Nephron (organoid): ENCODE data around the gene TDRD9.

Experiments used
- H3K27ac Mint-ChIP-seq, 3 experiments: 2 replicates each; pipeline ENCODE4 v1.8.0; 2020; ENCODE audit warnings: mixed read lengths in 3 of 3, mild to moderate bottlenecking in 2 of 3, moderate library complexity in 1 of 3
- H3K27me3 Mint-ChIP-seq: 2 replicates; pipeline ENCODE4 v1.8.0; 2021; ENCODE audit warnings: low read depth, mild to moderate bottlenecking, moderate library complexity, mixed read lengths
- H3K36me3 Mint-ChIP-seq: 2 replicates; pipeline ENCODE4 v1.8.0; 2020; ENCODE audit warnings: low read depth, mixed read lengths
- H3K4me1 Mint-ChIP-seq: 2 replicates; pipeline ENCODE4 v1.8.0; 2020; ENCODE audit warnings: mixed read lengths
- H3K4me3 Mint-ChIP-seq, 3 experiments: 2 replicates each; pipeline ENCODE4 v1.8.0; 2020; ENCODE audit warnings: mild to moderate bottlenecking in 3 of 3, mixed read lengths in 3 of 3, moderate library complexity in 2 of 3
- H3K9me3 Mint-ChIP-seq: 2 replicates; pipeline ENCODE4 v1.8.0; 2020; ENCODE audit warnings: mixed read lengths
- CTCF ChIP-seq, 3 experiments: fragments of 200-600 bp; sonication (generic); IDR thresholded peaks; one replicate each; pipeline ENCODE4 v1.5.0; 2021; ENCODE audit warnings: antibody characterized with exemption in 3 of 3; ENCODE audit not compliant: unreplicated experiment in 3 of 3

Gene TDRD9

GRCh38 chr14:104051092-104051813, 123.0 kb downstream of the TDRD9 start:
- H3K4me3 Mint-ChIP-seq, result no peak overlapping the region
- TF ChIP-seq CTCF (IDR thresholded peaks at IDR 0.05; ENCODE audit: unreplicated experiment in 3 of 3), result no peak
- no peak overlapping the region for H3K27ac Mint-ChIP-seq
- H3K27me3 Mint-ChIP-seq, result peaks cover 14% of the 10 kb centered on the region
- H3K4me1 Mint-ChIP-seq, result no peaks in the 10 kb centered on the region
- H3K9me3 Mint-ChIP-seq, result peaks cover 5% of the 10 kb centered on the region
- H3K36me3 Mint-ChIP-seq, result no peaks in the 10 kb centered on the region

GRCh38 chr14:104054222-104054905, 126.1 kb downstream of the TDRD9 start:
- no peak for TF ChIP-seq CTCF (IDR thresholded peaks at IDR 0.05; ENCODE audit: unreplicated experiment in 3 of 3)
- H3K36me3 Mint-ChIP-seq, result no peaks in the 10 kb centered on the region
- no peak overlapping the region for H3K4me3 Mint-ChIP-seq
- H3K27me3 Mint-ChIP-seq, result peaks cover 26% of the 10 kb centered on the region
- H3K27ac Mint-ChIP-seq, result no peak overlapping the region
- no peaks in the 10 kb centered on the region for H3K9me3 Mint-ChIP-seq
- no peaks in the 10 kb centered on the region for H3K4me1 Mint-ChIP-seq

GRCh38 chr14:104062281-104062680, 134.0 kb downstream of the TDRD9 start:
- Mint-ChIP-seq H3K9me3 (peaks cover 12% of the 10 kb centered on the region), H3K4me3 (no peak overlapping the region), H3K4me1 (no peaks in the 10 kb centered on the region), H3K27me3 (peaks cover 37% of the 10 kb centered on the region), H3K27ac (no peak overlapping the region), H3K36me3 (no peaks in the 10 kb centered on the region)
- no peak for TF ChIP-seq CTCF (IDR thresholded peaks at IDR 0.05; ENCODE audit: unreplicated experiment in 3 of 3)

- no peak for TF ChIP-seq CTCF (IDR thresholded peaks at IDR 0.05; ENCODE audit: unreplicated experiment in 3 of 3)
- H3K27ac Mint-ChIP-seq, result no peak overlapping the region
These were observed 135.7 kb downstream of the TDRD9 start for GRCh38 chr14:104064003-104064402.

GRCh38 chr14:104066279-104066678, 138.0 kb downstream of the TDRD9 start:
- no peaks in the 10 kb centered on the region for H3K4me1 Mint-ChIP-seq
- no peak for TF ChIP-seq CTCF (IDR thresholded peaks at IDR 0.05; ENCODE audit: unreplicated experiment in 3 of 3)

More at GRCh38 chr14:104064003-104064402, 135.7 kb downstream of the TDRD9 start:
- no peak overlapping the region for H3K4me3 Mint-ChIP-seq
- H3K4me1 Mint-ChIP-seq, result no peaks in the 10 kb centered on the region
- no peaks in the 10 kb centered on the region for H3K36me3 Mint-ChIP-seq
- peaks cover 15% of the 10 kb centered on the region for H3K9me3 Mint-ChIP-seq
- H3K27me3 Mint-ChIP-seq, result peaks cover 39% of the 10 kb centered on the region

More at GRCh38 chr14:104066279-104066678, 138.0 kb downstream of the TDRD9 start:
- Mint-ChIP-seq H3K9me3 (peaks cover 15% of the 10 kb centered on the region), H3K4me3 (no peak overlapping the region), H3K27me3 (peaks cover 48% of the 10 kb centered on the region), H3K27ac (no peak overlapping the region), H3K36me3 (no peaks in the 10 kb centered on the region)
